ENCODE results near the gene TMEM235. TPM values are rescaled to one million over a fixed set of nuclear protein-coding genes. Genes with fewer than 3 reads are reported as not detected.

The TMEM235 gene
- total RNA-seq, 2 experiments from 2014 or later = 0.32 TPM; not detected in 1

GRCh38 chr17:78257810-78258322 is 26.4 kb downstream of the TMEM235 start:
- Histone ChIP-seq H3K4me1 (ENCODE audit: insufficient read depth, low read length, poor library complexity, severe bottlenecking) (peaks cover 36% of the 10 kb centered on the region), H3K9me3 (ENCODE audit: low read length) (no peaks in the 10 kb centered on the region), H3K9me2 (ENCODE audit: insufficient read depth, low read length) (no peaks in the 10 kb centered on the region), H2AFZ (ENCODE audit: low read length) (no peak overlapping the region), H3K4me2 (ENCODE audit: low read length) (peak overlapping the region; percentile 19), H3K27ac (ENCODE audit: low read depth, low read length, poor library complexity, severe bottlenecking) (no peak overlapping the region), H3K79me2 (ENCODE audit: insufficient read depth, low read depth, low read length) (no peaks in the 10 kb centered on the region), H4K20me1 (ENCODE audit: insufficient read depth, low read length) (no peaks in the 10 kb centered on the region), H3K36me3 (ENCODE audit: insufficient read depth, low read length) (no peaks in the 10 kb centered on the region), H3K4me3 (ENCODE audit: low read depth, low read length, poor library complexity, severe bottlenecking) (no peak overlapping the region)
- no peak for TF ChIP-seq CTCF (conservative IDR thresholded peaks at IDR 0.05; ENCODE audit: low read length)
- no peak for TF ChIP-seq EZH2phosphoT487 (IDR thresholded peaks at IDR 0.05; ENCODE audit: borderline replicate concordance, low read depth, low read length)
- BruUV-seq (replicated peaks) = no TSS peak
- intact Hi-C loops (cut with micrococcal nuclease; ENCODE audit: unreplicated experiment) = no loop called here
- ChIA-PET CTCF (ENCODE audit: unreplicated experiment) (no interaction called here), POLR2A (interaction anchor here (0.6 kb wide), 1 partner anchor 177 kb away, joined by 3 read pairs; no protein-coding TSS in a partner anchor)
- peak; percentile 41 for DNase-seq (ENCODE audit: low spot score)

- Histone ChIP-seq H3K36me3 (ENCODE audit: insufficient read depth, low read length) (no peaks in the 10 kb centered on the region), H3K4me1 (ENCODE audit: insufficient read depth, low read length, poor library complexity, severe bottlenecking) (peaks cover 35% of the 10 kb centered on the region), H3K4me3 (ENCODE audit: low read depth, low read length, poor library complexity, severe bottlenecking) (no peak overlapping the region), H3K79me2 (ENCODE audit: insufficient read depth, low read depth, low read length) (no peaks in the 10 kb centered on the region), H3K27ac (ENCODE audit: low read depth, low read length, poor library complexity, severe bottlenecking) (no peak overlapping the region), H3K9me2 (ENCODE audit: insufficient read depth, low read length) (no peaks in the 10 kb centered on the region), H2AFZ (ENCODE audit: low read length) (no peak overlapping the region), H3K4me2 (ENCODE audit: low read length) (peak overlapping the region; percentile 19), H3K9me3 (ENCODE audit: low read length) (no peaks in the 10 kb centered on the region), H4K20me1 (ENCODE audit: insufficient read depth, low read length) (no peaks in the 10 kb centered on the region)
- no TSS peak for BruUV-seq (replicated peaks)
- ChIA-PET CTCF (ENCODE audit: unreplicated experiment) (no interaction called here), POLR2A (interaction anchor here (0.6 kb wide), 2 partner anchors 176 to 223 kb away, joined by 3 read pairs; no protein-coding TSS in a partner anchor)
- intact Hi-C loops (cut with micrococcal nuclease; ENCODE audit: unreplicated experiment) = no loop called here
- peak; percentile 45 for DNase-seq (ENCODE audit: low spot score)
- TF ChIP-seq EZH2phosphoT487 (IDR thresholded peaks at IDR 0.05; ENCODE audit: borderline replicate concordance, low read depth, low read length) (no peak), CTCF (conservative IDR thresholded peaks at IDR 0.05; ENCODE audit: low read length) (no peak)
These were observed 27.1 kb downstream of the TMEM235 start for GRCh38 chr17:78258323-78259191.

- Histone ChIP-seq H3K36me3 (ENCODE audit: insufficient read depth, low read length) (no peaks in the 10 kb centered on the region), H3K4me1 (ENCODE audit: insufficient read depth, low read length, poor library complexity, severe bottlenecking) (peaks cover 28% of the 10 kb centered on the region), H3K27ac (ENCODE audit: low read depth, low read length, poor library complexity, severe bottlenecking) (no peak overlapping the region), H2AFZ (ENCODE audit: low read length) (no peak overlapping the region), H3K9me3 (ENCODE audit: low read length) (no peaks in the 10 kb centered on the region), H3K79me2 (ENCODE audit: insufficient read depth, low read depth, low read length) (no peaks in the 10 kb centered on the region), H3K4me3 (ENCODE audit: low read depth, low read length, poor library complexity, severe bottlenecking) (no peak overlapping the region), H3K4me2 (ENCODE audit: low read length) (no peak overlapping the region), H4K20me1 (ENCODE audit: insufficient read depth, low read length) (no peaks in the 10 kb centered on the region), H3K9me2 (ENCODE audit: insufficient read depth, low read length) (no peaks in the 10 kb centered on the region)
- no peak for DNase-seq (ENCODE audit: low spot score)
- TF ChIP-seq EZH2phosphoT487 (IDR thresholded peaks at IDR 0.05; ENCODE audit: borderline replicate concordance, low read depth, low read length) (no peak), CTCF (conservative IDR thresholded peaks at IDR 0.05; ENCODE audit: low read length) (no peak)
- ChIA-PET POLR2A (interaction anchor here (0.6 kb wide), 1 partner anchor 224 kb away, joined by 3 read pairs; no protein-coding TSS in a partner anchor), CTCF (ENCODE audit: unreplicated experiment) (no interaction called here)
- intact Hi-C loops (cut with micrococcal nuclease; ENCODE audit: unreplicated experiment) = no loop called here
- no TSS peak for BruUV-seq (replicated peaks)
These were observed 27.7 kb downstream of the TMEM235 start for GRCh38 chr17:78259192-78259554.
